SK-N-SH treated with all-trans-retinoic acid at 6 μM for 48 hours (cell line): ENCODE measurements around the gene MYL3.

Experiments
- ATAC-seq: fragments of 200-7000 bp; cut with Tn5 transposase; 3 replicates; pipeline ENCODE4 v1.9.1; 2020; ENCODE audit warnings: mild to moderate bottlenecking, moderate library complexity
- ARNTL ChIP-seq: fragments of 450-650 bp; formaldehyde crosslinking; IDR thresholded peaks from 2 replicates; pipeline ENCODE4 v1.5.0; 2020; ENCODE audit warnings: low read depth, mild to moderate bottlenecking, moderate library complexity, borderline replicate concordance
- BACH2 ChIP-seq: fragments of 250-450 bp; sonication (Bioruptor Pico); IDR thresholded peaks from 2 replicates; pipeline ENCODE4 v1.9.0; 2021; ENCODE audit warnings: mild to moderate bottlenecking, borderline replicate concordance
- CREB5 ChIP-seq: fragments of 250-450 bp; sonication (Bioruptor Pico); IDR thresholded peaks from 2 replicates; pipeline ENCODE4 v1.5.1; 2020; ENCODE audit warnings: low read depth, mild to moderate bottlenecking, moderate library complexity
- CSRNP3 ChIP-seq: fragments of 250-450 bp; sonication (Bioruptor Pico); IDR thresholded peaks from 2 replicates; pipeline ENCODE4 v1.5.1; 2021; ENCODE audit warnings: mild to moderate bottlenecking, moderate library complexity
- ESRRG ChIP-seq: fragments of 250-450 bp; sonication (Bioruptor Pico); IDR thresholded peaks from 2 replicates; pipeline ENCODE4 v1.6.1; 2021; ENCODE audit warnings: mild to moderate bottlenecking
- GLIS3 ChIP-seq: fragments of 250-450 bp; sonication (Bioruptor Pico); IDR thresholded peaks from 2 replicates; pipeline ENCODE4 v1.5.0; 2020; ENCODE audit warnings: mild to moderate bottlenecking, moderate library complexity
- ISL1 ChIP-seq: fragments of 250-450 bp; sonication (Bioruptor Pico); IDR thresholded peaks from 2 replicates; pipeline ENCODE4 v2.1.2; 2022; ENCODE audit warnings: mild to moderate bottlenecking, moderate library complexity
- OSR1 ChIP-seq: fragments of 250-450 bp; sonication (Bioruptor Pico); IDR thresholded peaks from 2 replicates; pipeline ENCODE4 v1.8.0; 2022; ENCODE audit warnings: moderate library complexity, mild to moderate bottlenecking, inconsistent platforms
- PATZ1 ChIP-seq: fragments of 250-450 bp; sonication (Bioruptor Pico); IDR thresholded peaks from 2 replicates; pipeline ENCODE4 v1.8.0; 2020; ENCODE audit warnings: mild to moderate bottlenecking, moderate library complexity, borderline replicate concordance
- POU6F1 ChIP-seq: fragments of 250-450 bp; sonication (Bioruptor Pico); IDR thresholded peaks from 2 replicates; pipeline ENCODE4 v1.8.0; 2021; ENCODE audit warnings: low read depth, mild to moderate bottlenecking, moderate library complexity, borderline replicate concordance
- PPARA ChIP-seq: fragments of 250-450 bp; sonication (Bioruptor Pico); IDR thresholded peaks from 2 replicates; pipeline ENCODE4 v1.5.0; 2020; ENCODE audit warnings: mild to moderate bottlenecking, borderline replicate concordance
- RARB ChIP-seq: fragments of 250-450 bp; sonication (Bioruptor Pico); IDR thresholded peaks from 2 replicates; pipeline ENCODE4 v1.8.0; 2021; ENCODE audit warnings: mild to moderate bottlenecking, moderate library complexity
- SNAI2 ChIP-seq: fragments of 250-450 bp; sonication (Bioruptor Pico); IDR thresholded peaks from 2 replicates; pipeline ENCODE4 v1.5.0; 2020; ENCODE audit warnings: mild to moderate bottlenecking, moderate library complexity
- TCF4 ChIP-seq: fragments of 250-450 bp; sonication (Bioruptor Pico); IDR thresholded peaks from 2 replicates; pipeline ENCODE4 v1.8.0; 2021; ENCODE audit warnings: mild to moderate bottlenecking, moderate library complexity, borderline replicate concordance
- TOX ChIP-seq: fragments of 250-450 bp; sonication (Bioruptor Pico); IDR thresholded peaks from 2 replicates; pipeline ENCODE4 v1.8.0; 2021; ENCODE audit warnings: mild to moderate bottlenecking, moderate library complexity, borderline replicate concordance
- TSHZ2 ChIP-seq: fragments of 250-450 bp; sonication (Bioruptor Pico); IDR thresholded peaks from 2 replicates; pipeline ENCODE4 v1.5.0; 2020; ENCODE audit warnings: mild to moderate bottlenecking, moderate library complexity
- ZC3H10 ChIP-seq: fragments of 250-450 bp; sonication (Bioruptor Pico); IDR thresholded peaks from 2 replicates; pipeline ENCODE4 v1.5.1; 2021; ENCODE audit warnings: mild to moderate bottlenecking, moderate library complexity
- ZFP3 ChIP-seq: fragments of 250-450 bp; sonication (Bioruptor Pico); IDR thresholded peaks from 2 replicates; pipeline ENCODE4 v1.5.0; 2020; ENCODE audit warnings: mild to moderate bottlenecking, moderate library complexity
- ZFP30 ChIP-seq: fragments of 450-650 bp; formaldehyde crosslinking; IDR thresholded peaks from 2 replicates; pipeline ENCODE4 v1.5.0; 2022; ENCODE audit warnings: mild to moderate bottlenecking, moderate library complexity
- ZNF565 ChIP-seq: fragments of 450-650 bp; formaldehyde crosslinking; conservative IDR thresholded peaks from 2 replicates; pipeline ENCODE4 v1.5.0; 2020; ENCODE audit warnings: low read depth, mild to moderate bottlenecking, moderate library complexity
- ZNF8 ChIP-seq: fragments of 450-650 bp; formaldehyde crosslinking; IDR thresholded peaks from 2 replicates; pipeline ENCODE4 v1.5.0; 2020; ENCODE audit warnings: mild to moderate bottlenecking, moderate library complexity

The MYL3 gene

GRCh38 chr3:46884929-46885328 is 21.7 kb upstream of the MYL3 start:
- no peak for TF ChIP-seq BACH2 (CRISPR knock-in tag)
- no peak for TF ChIP-seq ZC3H10 (CRISPR knock-in tag)
- no peak for TF ChIP-seq ZFP30
- TF ChIP-seq, all 23 proteins: peak for 0
- no peak for ATAC-seq

- TF ChIP-seq ARNTL (CRISPR knock-in tag) (no peak), TCF4 (CRISPR knock-in tag) (no peak), ESRRG (no peak), PATZ1 (CRISPR knock-in tag) (no peak), CSRNP3 (CRISPR knock-in tag) (no peak), GLIS3 (CRISPR knock-in tag) (no peak), ZFP3 (CRISPR knock-in tag) (no peak), ZNF565 (CRISPR knock-in tag) (no peak), OSR1 (no peak), PPARA (CRISPR knock-in tag) (no peak), ZC3H10 (CRISPR knock-in tag) (no peak), SNAI2 (no peak), RARB (CRISPR knock-in tag) (no peak), TOX (CRISPR knock-in tag) (no peak), BACH2 (CRISPR knock-in tag) (no peak), CREB5 (no peak), ISL1 (CRISPR knock-in tag) (no peak), TSHZ2 (no peak)
- ATAC-seq, result peak; percentile 7; the same call in 1 of the 3 replicates
Measured at GRCh38 chr3:46884427-46884826, 21.2 kb upstream of the MYL3 start.

GRCh38 chr3:46883830-46884185 is 20.6 kb upstream of the MYL3 start:
- TF ChIP-seq ZFP30 (no peak), CSRNP3 (CRISPR knock-in tag) (no peak), ISL1 (CRISPR knock-in tag) (no peak), ZNF8 (no peak), SNAI2 (no peak)
- no peak for ATAC-seq

GRCh38 chr3:46883054-46883829 is 20.0 kb upstream of the MYL3 start:
- no peak for TF ChIP-seq TCF4 (CRISPR knock-in tag)
- TF ChIP-seq POU6F1, result no peak
- ATAC-seq, result peak; percentile 53
